Psoas muscle (tissue), 8 donors: ENCODE data around the gene DDX24. TPM values are rescaled to one million over a fixed set of nuclear protein-coding genes. Genes with fewer than 3 reads are reported as not detected.

Experiments used
- ATAC-seq, 4 donors: fragments of 200-7000 bp; cut with Tn5 transposase; one replicate each; pipeline ENCODE4 v1.9.1; 2020; ENCODE audit warnings: moderate library complexity in 3 of 4, mild to moderate bottlenecking in 2 of 4
- DNase-seq, 2 donors: peaks; one replicate each; pipeline ENCODE4 v3.0.0-alpha.2; 2020
- H3K27ac ChIP-seq: fragments of 200-600 bp; one replicate; pipeline ENCODE4 v1.8.0; 2022
- H3K27me3 ChIP-seq, 3 donors: fragments of 200-600 bp in 1 of 3; one replicate each; pipeline versions ENCODE4 v1.6.1 to v1.8.0; 2013 to 2022; ENCODE audit warnings: low read length in 2 of 3, mild to moderate bottlenecking in 2 of 3, moderate library complexity in 1 of 3; ENCODE audit not compliant: insufficient read depth in 3 of 3
- H3K36me3 ChIP-seq, 2 donors: fragments of 200-600 bp in 1 of 2; one replicate each; pipeline versions ENCODE4 v1.6.1 to v1.8.0; 2013 to 2022; ENCODE audit warnings: low read depth in 1 of 2, mild to moderate bottlenecking in 1 of 2, moderate library complexity in 1 of 2; ENCODE audit not compliant: insufficient read depth in 1 of 2
- H3K4me1 ChIP-seq: fragments of 200-600 bp; one replicate; pipeline ENCODE4 v1.8.0; 2022
- H3K4me3 ChIP-seq: fragments of 200-600 bp; one replicate; pipeline ENCODE4 v1.8.0; 2022; ENCODE audit warnings: mild to moderate bottlenecking
- H3K9me3 ChIP-seq: fragments of 200-600 bp; one replicate; pipeline ENCODE4 v1.8.0; 2022
- WGBS, 3 donors: extraction: QIAGEN DNeasy Blood & Tissue Kit; methylation state at CpG; one replicate each; pipeline versions ENCODE4 v1.1.6 to v1.1.7; 2013; 5-methylcytosine and 5-hydroxymethylcytosine counted together
- intact Hi-C, 2 donors: fragments of 100-400 bp; cut with DNase I; formaldehyde crosslinking; loops; one replicate each; pipeline versions ENCODE4 v1.11.0 to v1.14.2; 2022
- polyA plus RNA-seq, 3 donors: library from polyadenylated mRNA; stranded (reverse); fragments of 200-250 nt; gene quantifications; one replicate each; pipeline ENCODE4 v1.2.3, GENCODE V29; 2013
- total RNA-seq, 4 donors: library from RNA; stranded (reverse); fragmentation: NEBNext Ultra II Directional in 2 of 4; extraction: Animal tissue kit (Norgen Biotek cat#: 25700) in 2 of 4; gene quantifications; one replicate each; pipeline versions ENCODE4 v1.2.1 to v1.2.4, GENCODE V29; 2021 to 2023
- TF ChIP-seq, protein P1 (sequence below): fragments of 200-600 bp; IDR thresholded peaks from one replicate; pipeline ENCODE4 v1.8.0; 2022; ENCODE audit warnings: antibody characterized with exemption
- donor health status: healthy with polysubstance abuse.
- donor health status: DM: no; HTN: no; CAD: no; lungs with moderate emphysema.
- donor health status: Bipolar disorder and iron deficiency.
- donor health status: healthy.
- donor health status: DM: yes; HTN: yes; CAD: no.
- donor health status: DM: no; HTN: no; CAD: no.
- donor health status: DM: no; HTN: no; CAD: no.
- donor health status: DM: yes; HTN: yes; CAD: no.

DDX24 gene
- total and polyA plus RNA-seq, 7 donors, result 66.5 to 190 (median 145) TPM

DNA sequence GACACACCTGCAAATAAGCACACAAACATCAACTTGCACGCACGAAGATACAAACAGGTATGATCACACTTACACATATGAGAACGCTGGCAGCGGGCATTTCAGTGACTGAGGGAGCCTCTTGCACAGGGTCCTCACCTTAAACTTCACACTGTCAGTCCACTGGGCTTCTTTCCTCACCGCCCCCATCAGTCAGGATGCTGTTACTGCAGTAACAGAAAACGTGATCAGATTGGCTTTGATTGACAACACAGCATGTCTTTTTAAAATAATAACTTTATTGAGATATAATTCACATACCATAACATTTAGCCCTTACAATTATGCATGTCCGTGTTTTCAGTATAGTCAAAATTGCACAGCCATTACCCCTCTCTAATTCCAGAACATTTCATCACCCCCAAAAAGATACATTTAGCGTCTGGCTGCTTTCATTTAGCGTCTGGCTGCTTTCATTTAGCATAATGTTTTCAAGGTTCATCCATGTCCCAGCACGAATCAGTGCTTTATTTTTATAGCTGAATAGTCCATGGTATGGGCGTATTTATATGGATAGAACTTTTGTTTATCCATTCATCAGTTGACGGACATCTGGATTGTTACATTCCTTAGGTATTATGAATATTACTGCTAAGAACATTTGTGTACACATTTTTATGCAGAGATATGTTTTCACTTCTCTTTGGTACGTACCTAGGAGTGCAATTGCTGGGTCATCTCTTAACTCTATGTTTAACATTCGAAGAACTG is 75.5 kb downstream of the DDX24 start:
- Histone ChIP-seq H3K27me3 (no peaks in the 10 kb centered on the region), H3K36me3 (peaks cover 0 to 4% of the 10 kb centered on the region in 2 donors), H3K9me3 (no peaks in the 10 kb centered on the region), H3K4me3 (no peak overlapping the region), H3K4me1 (peaks cover 15% of the 10 kb centered on the region), H3K27ac (no peak overlapping the region)
- WGBS, 3 donors, result 62 to 65% (median 64%) methylated on average over 14 of the region's 14 CpGs
- DNase-seq (no peak), ATAC-seq (no peak)
- intact Hi-C loops, result no loop called here
- TF ChIP-seq, protein P1, sequence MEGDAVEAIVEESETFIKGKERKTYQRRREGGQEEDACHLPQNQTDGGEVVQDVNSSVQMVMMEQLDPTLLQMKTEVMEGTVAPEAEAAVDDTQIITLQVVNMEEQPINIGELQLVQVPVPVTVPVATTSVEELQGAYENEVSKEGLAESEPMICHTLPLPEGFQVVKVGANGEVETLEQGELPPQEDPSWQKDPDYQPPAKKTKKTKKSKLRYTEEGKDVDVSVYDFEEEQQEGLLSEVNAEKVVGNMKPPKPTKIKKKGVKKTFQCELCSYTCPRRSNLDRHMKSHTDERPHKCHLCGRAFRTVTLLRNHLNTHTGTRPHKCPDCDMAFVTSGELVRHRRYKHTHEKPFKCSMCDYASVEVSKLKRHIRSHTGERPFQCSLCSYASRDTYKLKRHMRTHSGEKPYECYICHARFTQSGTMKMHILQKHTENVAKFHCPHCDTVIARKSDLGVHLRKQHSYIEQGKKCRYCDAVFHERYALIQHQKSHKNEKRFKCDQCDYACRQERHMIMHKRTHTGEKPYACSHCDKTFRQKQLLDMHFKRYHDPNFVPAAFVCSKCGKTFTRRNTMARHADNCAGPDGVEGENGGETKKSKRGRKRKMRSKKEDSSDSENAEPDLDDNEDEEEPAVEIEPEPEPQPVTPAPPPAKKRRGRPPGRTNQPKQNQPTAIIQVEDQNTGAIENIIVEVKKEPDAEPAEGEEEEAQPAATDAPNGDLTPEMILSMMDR, result peak; percentile 23

DNA sequence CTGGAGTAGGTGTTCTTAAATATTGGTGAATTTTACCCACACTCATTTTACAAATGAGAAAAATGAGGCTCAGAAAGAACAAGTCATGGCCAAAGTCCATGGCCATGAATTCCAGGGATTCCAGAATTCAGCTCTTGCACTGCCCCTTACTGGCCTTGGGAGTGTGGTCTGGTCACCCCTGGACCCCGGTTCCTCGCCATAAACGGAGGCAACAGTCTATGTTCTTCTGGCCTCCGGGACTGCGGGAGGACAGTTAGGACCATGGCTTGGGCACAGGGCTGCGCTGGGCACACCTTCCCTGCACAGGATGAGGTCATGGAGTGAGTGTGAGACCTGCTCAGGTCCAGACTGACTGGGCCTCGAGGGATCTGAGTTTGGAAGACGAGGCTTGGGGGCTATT is 77.0 kb downstream of the DDX24 start:
- WGBS, 3 donors, result 79 to 82% (median 80%) methylated on average over 8 of the region's 8 CpGs
- Histone ChIP-seq H3K4me1 (peaks cover 9% of the 10 kb centered on the region), H3K36me3 (peaks cover 0 to 4% of the 10 kb centered on the region in 2 donors), H3K9me3 (no peaks in the 10 kb centered on the region), H3K27me3 (no peaks in the 10 kb centered on the region), H3K27ac (no peak overlapping the region), H3K4me3 (no peak overlapping the region)
- TF ChIP-seq, protein P1, result no peak
- DNase-seq (no peak), ATAC-seq (no peak)
- intact Hi-C loops, result loop anchor here in 1 of 2 donors (5.0 kb wide), 1 partner anchor 62 kb away; no protein-coding TSS in a partner anchor

DNA sequence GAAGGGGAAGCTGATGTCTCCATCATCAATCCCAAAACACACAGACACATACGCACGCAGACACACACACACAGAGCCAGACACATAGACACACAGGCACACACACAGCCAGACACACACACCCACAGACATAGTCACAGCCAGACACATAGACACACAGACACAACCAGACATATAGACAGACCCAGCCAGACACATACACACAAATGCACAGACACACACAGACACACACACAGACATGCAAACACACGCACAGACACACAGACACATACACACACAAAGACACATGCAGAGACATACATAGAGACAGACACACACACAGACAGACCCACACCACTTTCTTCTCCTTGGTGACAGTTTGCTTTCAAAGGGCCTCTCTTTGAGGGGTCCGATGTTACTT is 77.6 kb downstream of the DDX24 start:
- no peak overlapping the region for H3K27ac ChIP-seq
- TF ChIP-seq, protein P1, result no peak
- WGBS, 3 donors, result 81 to 90% (median 86%) methylated on average over 4 of the region's 4 CpGs
- peaks cover 15% of the 10 kb centered on the region for H3K4me1 ChIP-seq
- ATAC-seq (no peak), DNase-seq (no peak)
- H3K4me3 ChIP-seq, result no peak overlapping the region
- intact Hi-C loops, result loop anchor here (1.0 to 5.0 kb wide), 2 partner anchors 61 to 65 kb away; no protein-coding TSS in a partner anchor
- H3K27me3 ChIP-seq, result no peaks in the 10 kb centered on the region
- peaks cover 0 to 4% of the 10 kb centered on the region in 2 donors for H3K36me3 ChIP-seq
- H3K9me3 ChIP-seq, result no peaks in the 10 kb centered on the region

DNA sequence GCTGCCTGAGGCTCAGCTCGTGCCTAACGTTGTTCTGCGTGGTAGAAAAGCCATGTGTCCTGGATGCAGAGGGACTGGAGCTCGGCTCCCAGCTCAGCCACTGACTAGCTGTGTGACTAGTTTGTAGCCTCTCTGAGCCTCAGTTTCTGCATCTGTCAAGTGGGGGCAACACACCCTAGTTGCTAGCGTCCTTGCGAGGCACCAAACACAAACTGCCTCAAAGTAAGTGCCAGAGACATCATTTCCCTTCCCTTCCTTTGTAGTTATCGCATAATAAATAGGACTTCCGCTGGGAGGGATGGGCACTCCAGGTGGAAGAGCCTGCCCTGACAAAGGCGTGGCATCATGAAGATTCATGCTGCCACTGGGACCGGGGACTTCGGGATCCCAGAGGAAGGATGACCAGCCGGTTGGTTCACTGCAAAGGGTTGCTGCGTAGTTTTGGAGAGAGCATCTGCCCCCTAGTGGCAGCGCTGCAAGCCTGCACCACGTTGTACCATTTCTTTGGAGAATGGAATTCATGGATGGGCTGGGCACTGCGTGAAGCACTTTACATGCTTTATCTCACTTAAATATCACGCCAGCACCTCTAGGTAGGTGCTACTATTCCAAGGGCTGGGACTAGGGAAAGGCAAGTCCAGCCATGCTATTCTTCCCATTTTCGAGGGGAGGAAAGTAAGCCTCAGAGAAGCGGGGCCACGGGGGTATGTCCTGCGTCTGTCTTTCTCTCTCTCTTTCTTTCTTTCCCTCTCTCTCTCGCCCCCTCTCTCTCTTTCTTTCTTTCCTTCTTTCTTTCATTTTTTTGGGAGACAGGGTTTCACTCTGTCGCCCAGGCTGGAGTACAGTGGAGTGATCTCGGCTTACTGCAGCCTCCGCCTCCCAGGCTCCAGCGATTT is 79.3 kb downstream of the DDX24 start:
- peak overlapping the region; percentile 68 for H3K27ac ChIP-seq
- DNase-seq, result peak; percentile 57 to 75
- H3K27me3 ChIP-seq, result no peaks in the 10 kb centered on the region
- intact Hi-C loops, result loop anchor here in 1 of 2 donors (5.0 kb wide), 1 partner anchor 59 kb away; no protein-coding TSS in a partner anchor
- H3K36me3 ChIP-seq, result peaks cover 0 to 4% of the 10 kb centered on the region in 2 donors
- H3K4me1 ChIP-seq, result peaks cover 32% of the 10 kb centered on the region
- WGBS, 3 donors, result 38 to 40% (median 39%) methylated on average over 26 of the region's 26 CpGs
- ATAC-seq, result peak; percentile 67 to 77 (median 72)
- TF ChIP-seq, protein P1, result peak; percentile 99
- no peaks in the 10 kb centered on the region for H3K9me3 ChIP-seq
- H3K4me3 ChIP-seq, result no peak overlapping the region
